Stimulated activated naive B cell treated with anti-CD40 and anti-IgM and Interleukin-4, amounts not matched to agents 10 μg/mL and 1 μg/mL and 100 μg/mL, for 72 hours (primary cell): ENCODE data around the gene RNASE9.
"Not testable (repeated sequence)": the region's sequence is repeated elsewhere in the genome, so short reads cannot be mapped to it uniquely, and the experiment has no call there.

ENCODE experiments used
- ATAC-seq, 2 donors: fragments of 150-1000 bp; cut with Tn5 transposase; replicated peaks; 2 replicates each; pipeline ENCODE4 v1.10.0; 2021; ENCODE audit warnings: moderate library complexity in 1 of 2
- DNase-seq: peaks from one replicate; pipeline ENCODE4 v3.0.0; 2021
- H3K27ac Mint-ChIP-seq: one replicate; pipeline ENCODE4 v1.8.0; 2022; ENCODE audit warnings: mild to moderate bottlenecking, mixed read lengths
- H3K27me3 Mint-ChIP-seq, 2 donors: one replicate each; pipeline ENCODE4 v1.8.0; 2022; ENCODE audit warnings: mixed read lengths in 2 of 2
- H3K36me3 Mint-ChIP-seq, 2 donors: one replicate each; pipeline ENCODE4 v1.8.0; 2022; ENCODE audit warnings: mixed read lengths in 2 of 2, mild to moderate bottlenecking in 1 of 2
- H3K4me1 Mint-ChIP-seq, 2 donors: one replicate each; pipeline ENCODE4 v1.8.0; 2022; ENCODE audit warnings: mixed read lengths in 2 of 2, mild to moderate bottlenecking in 1 of 2
- H3K4me3 Mint-ChIP-seq, 2 donors: one replicate each; pipeline ENCODE4 v1.8.0; 2022; ENCODE audit warnings: mild to moderate bottlenecking in 2 of 2, mixed read lengths in 2 of 2, moderate library complexity in 1 of 2
- H3K9me3 Mint-ChIP-seq, 2 donors: one replicate each; pipeline ENCODE4 v1.8.0; 2022; ENCODE audit warnings: mixed read lengths in 2 of 2, mild to moderate bottlenecking in 1 of 2

Gene RNASE9

DNA sequence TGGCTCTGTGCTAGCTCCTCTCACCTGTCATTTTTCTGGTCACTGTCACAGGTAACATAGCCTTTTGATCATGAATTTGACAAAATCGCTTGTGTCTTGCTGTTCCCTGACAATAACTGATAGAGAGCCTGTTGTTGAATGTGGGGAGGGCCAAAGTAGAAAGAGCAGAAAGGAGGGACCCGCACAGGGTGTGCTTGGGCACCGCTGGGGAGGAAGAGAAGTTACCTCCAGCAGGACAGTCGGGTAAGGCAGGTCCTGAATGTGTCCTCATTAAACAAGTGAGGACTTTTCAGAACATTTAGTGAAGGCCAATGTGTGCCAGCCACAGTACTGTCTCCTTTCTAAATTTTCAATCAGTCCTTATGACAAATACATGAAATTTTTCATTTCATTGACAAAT lies 30.4 kb upstream of the RNASE9 start, which contains the start of gene RNASE12:
Gene RNASE12, minus strand, starts transcription at position 142 of the 400 bp plus-strand sequence. CDS start 653 bp downstream, outside the sequence.
- Mint-ChIP-seq H3K4me3 (no peak within 1 kb of the TSS), H3K4me1 (peaks cover 0 to 2% of the 10 kb centered on the region in 2 donors), H3K27me3 (peaks cover 15 to 28% of the 10 kb centered on the region in 2 donors), H3K27ac (no peak within 1 kb of the TSS), H3K9me3 (no peaks in the 10 kb centered on the region), H3K36me3 (no peaks in the 10 kb centered on the region)
- DNase-seq (no peak), ATAC-seq (no peak)

DNA sequence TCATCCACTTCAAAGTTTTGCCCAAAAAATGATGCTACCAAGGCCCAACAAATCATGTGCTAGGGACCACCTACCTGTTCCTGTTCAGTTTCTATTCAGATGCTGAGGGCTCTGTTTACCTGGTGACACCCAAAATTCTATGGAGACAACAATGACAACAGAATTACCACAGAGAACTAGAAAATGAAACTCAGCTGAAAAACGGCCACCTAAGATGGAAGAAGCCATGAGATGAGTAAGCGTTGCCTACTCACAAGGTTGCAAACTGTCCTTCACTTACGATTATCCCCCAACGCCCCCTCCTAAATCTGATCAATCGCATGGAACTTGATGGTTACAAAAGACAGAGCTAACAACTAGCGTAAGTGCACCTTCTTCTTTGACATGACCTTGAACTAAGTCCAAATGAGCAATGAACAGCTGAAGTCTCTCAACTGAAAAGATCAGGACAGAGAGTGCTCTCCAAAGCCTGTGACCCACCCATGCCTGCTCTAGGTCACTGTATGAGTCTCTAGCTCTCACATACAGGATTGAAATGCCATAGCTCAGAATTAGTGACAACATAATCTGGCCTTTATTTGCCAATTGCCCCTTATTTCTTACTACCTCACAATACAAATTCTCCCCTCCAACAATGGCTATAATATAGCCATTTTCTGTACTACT lies 26.8 kb upstream of the RNASE9 start, which contains the start of gene RNASE11:
Gene RNASE11, minus strand, starts transcription at position 513 of the 666 bp plus-strand sequence.
- no peak within 1 kb of the TSS for H3K4me3 Mint-ChIP-seq
- ATAC-seq (no peak), DNase-seq (no peak)
- H3K27me3 Mint-ChIP-seq: peaks cover 25 to 37% of the 10 kb centered on the region in 2 donors
- no peaks in the 10 kb centered on the region for H3K36me3 Mint-ChIP-seq
- H3K27ac Mint-ChIP-seq: no peak within 1 kb of the TSS
- peaks cover 4 to 5% of the 10 kb centered on the region in 2 donors for H3K9me3 Mint-ChIP-seq
- H3K4me1 Mint-ChIP-seq: peaks cover 0 to 2% of the 10 kb centered on the region in 2 donors

DNA sequence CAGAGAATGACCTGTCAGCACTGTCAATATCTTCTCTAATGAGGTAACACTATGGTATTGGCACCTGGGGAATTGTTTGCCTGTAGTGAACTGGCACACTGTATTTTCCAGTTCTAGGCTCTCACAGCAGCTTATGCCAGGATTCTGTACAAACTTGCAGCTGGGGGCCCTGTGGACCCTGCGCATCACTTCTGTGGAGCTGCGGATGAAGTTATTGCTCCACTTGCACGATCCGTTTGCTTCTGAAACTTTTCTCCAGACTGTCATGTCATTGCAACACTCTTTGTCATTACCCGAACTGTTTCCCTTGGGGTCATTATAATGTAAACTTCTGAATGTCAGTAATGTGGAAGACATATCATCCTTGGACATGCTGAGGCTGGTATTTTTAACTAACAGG lies 23.1 kb upstream of the RNASE9 start:
- DNase-seq: no peak
- no peak overlapping the region for H3K4me3 Mint-ChIP-seq
- H3K27ac Mint-ChIP-seq: no peak overlapping the region
- H3K36me3 Mint-ChIP-seq: no peaks in the 10 kb centered on the region
- peaks cover 16 to 23% of the 10 kb centered on the region in 2 donors for H3K27me3 Mint-ChIP-seq
- peaks cover 4 to 5% of the 10 kb centered on the region in 2 donors for H3K9me3 Mint-ChIP-seq
- no peak for ATAC-seq
- H3K4me1 Mint-ChIP-seq: no peaks in the 10 kb centered on the region

DNA sequence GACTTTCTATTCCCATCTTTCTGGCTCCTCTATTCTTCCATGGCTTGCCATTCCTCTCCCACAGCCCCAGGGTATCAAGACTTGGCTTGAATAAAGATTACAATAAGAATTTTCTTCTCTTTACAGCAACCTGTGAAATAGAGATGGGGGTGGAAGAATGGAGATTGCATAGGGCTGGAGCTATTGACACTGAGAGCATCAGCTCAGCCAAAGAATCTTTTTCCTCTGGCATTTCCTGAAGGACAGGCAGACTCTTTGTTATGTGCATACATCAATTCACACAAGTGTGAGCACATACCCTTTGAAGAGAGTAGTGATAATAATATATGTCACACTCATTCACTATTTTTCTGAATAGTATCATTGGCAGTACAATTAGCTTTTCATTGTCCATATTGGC lies 22.3 kb upstream of the RNASE9 start:
- ATAC-seq (no peak), DNase-seq (no peak)
- Mint-ChIP-seq H3K27ac (no peak overlapping the region), H3K36me3 (no peaks in the 10 kb centered on the region), H3K27me3 (peaks cover 16 to 23% of the 10 kb centered on the region in 2 donors), H3K4me3 (no peak overlapping the region), H3K4me1 (peaks cover 0 to 2% of the 10 kb centered on the region in 2 donors), H3K9me3 (peaks cover 4 to 5% of the 10 kb centered on the region in 2 donors)

DNA sequence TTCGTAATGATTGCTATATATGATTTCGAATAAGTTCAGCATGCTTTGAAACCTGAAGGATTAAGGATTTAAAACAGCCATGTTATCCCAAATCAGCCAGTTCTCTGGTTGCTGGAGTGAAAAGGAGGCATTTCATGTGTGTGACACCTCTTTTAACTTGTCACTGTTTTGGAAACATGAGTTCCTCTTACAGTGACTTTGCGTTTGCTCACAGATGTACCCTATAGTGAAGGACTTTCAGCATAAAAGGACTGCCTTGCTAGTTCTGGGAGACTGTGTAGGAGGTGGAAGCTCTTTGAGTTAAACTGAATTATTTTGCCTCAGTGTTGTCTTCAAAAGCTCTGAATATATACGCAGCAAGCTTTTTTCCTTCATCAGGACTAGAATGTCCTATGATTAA lies 19.4 kb upstream of the RNASE9 start:
- no peak overlapping the region for H3K27ac Mint-ChIP-seq
- no peak for ATAC-seq
- H3K4me1 Mint-ChIP-seq: peaks cover 0 to 2% of the 10 kb centered on the region in 2 donors
- no peak overlapping the region for H3K4me3 Mint-ChIP-seq
- peaks cover 5 to 6% of the 10 kb centered on the region in 2 donors for H3K27me3 Mint-ChIP-seq
- no peaks in the 10 kb centered on the region for H3K36me3 Mint-ChIP-seq
- no peak for DNase-seq
- H3K9me3 Mint-ChIP-seq: no peaks in the 10 kb centered on the region

DNA sequence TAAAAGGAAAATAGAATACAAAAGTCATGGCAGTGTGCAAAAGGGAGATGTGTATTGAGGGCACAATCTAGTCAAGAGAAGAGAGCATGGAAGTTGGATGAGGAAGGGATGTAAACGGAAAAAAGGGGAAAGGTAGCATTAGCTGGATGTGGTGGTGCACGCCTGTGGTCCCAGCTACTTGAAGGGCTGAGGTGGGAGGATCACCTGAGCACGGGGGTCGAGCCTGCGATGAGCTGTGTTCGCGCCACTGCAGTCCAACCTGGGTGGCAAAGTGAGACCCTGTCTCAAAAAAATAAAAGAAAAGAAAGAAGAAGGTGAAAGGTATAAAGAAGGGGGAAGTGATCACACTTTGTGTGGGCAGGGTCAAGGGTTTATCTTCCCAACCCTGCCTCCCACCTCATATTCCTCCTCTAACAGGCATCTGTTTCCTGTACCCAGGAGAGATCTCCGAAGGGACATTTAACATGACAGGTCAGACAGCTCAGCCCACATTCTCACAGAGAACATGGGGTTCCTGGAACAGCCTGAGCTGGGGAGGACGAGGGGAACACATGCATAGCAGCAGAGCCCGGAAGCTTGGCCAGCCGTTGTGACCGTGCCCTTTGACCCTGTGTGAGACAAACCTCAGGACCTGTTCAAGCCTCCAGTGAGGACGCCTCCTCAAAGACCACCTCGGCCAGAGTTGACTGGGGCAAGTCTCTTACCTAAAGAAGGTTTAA lies 18.1 kb upstream of the RNASE9 start:
- DNase-seq: no peak
- Mint-ChIP-seq H3K4me3 (no peak overlapping the region), H3K9me3 (no peaks in the 10 kb centered on the region), H3K27ac (no peak overlapping the region), H3K4me1 (peaks cover 0 to 2% of the 10 kb centered on the region in 2 donors), H3K27me3 (peaks cover 0 to 5% of the 10 kb centered on the region in 2 donors), H3K36me3 (no peaks in the 10 kb centered on the region)
- ATAC-seq: no peak

DNA sequence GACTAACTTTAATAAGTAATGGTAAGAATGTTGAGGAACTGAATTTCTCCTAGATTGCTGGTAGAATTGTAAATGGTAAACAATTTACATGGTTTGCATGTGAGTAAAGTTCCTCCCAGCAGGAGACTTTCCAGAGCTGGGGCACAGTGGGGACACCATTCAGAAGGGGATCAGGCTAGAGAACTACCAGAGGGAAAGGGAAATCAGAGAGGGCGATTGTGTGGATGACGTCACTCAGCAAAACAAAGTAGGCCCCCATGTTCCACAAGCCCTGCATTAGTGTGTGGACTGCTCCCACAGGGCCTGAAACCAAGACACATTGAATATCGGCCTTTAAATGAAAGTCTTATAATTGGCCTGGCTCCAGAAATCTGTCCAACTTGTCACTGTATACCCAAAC lies 17.5 kb upstream of the RNASE9 start:
- ATAC-seq: no peak
- Mint-ChIP-seq H3K4me3 (no peak overlapping the region), H3K4me1 (peaks cover 0 to 2% of the 10 kb centered on the region in 2 donors), H3K27me3 (peaks cover 0 to 5% of the 10 kb centered on the region in 2 donors), H3K27ac (no peak overlapping the region), H3K36me3 (no peaks in the 10 kb centered on the region), H3K9me3 (no peaks in the 10 kb centered on the region)
- no peak for DNase-seq

DNA sequence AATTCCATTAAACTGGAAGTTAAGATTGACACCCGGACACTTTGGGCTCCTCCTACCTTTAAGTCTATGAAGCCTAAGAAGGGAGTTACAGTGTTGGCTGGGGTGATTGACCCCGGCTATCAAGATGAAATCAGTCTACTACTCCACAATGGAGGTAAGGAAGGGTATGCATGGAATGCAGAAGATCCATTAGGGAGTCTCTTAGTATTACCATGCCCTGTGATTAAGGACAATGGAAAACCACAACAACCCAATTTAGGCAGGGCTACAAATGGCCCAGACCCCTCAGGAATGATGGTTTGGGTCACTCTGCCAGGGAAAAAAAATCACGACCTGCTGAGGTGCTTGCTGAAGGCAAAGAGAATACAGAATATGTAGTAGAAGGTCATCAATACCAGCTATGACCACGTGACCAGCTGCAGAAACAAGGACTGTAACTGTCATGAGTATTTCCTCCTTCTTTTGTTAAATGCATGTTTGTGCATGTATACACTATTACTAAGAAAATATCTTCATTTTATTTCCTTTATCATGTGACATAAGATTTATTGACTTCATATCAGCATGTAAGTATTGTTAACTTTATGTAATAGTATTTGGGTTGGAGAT lies 11.6 kb upstream of the RNASE9 start:
- not testable (repeated sequence) for H3K9me3 Mint-ChIP-seq, H3K4me1 Mint-ChIP-seq, H3K36me3 Mint-ChIP-seq, ATAC-seq, H3K27ac Mint-ChIP-seq, DNase-seq, H3K4me3 Mint-ChIP-seq
- H3K27me3 Mint-ChIP-seq: peaks cover 0 to 14% of the 10 kb centered on the region in 2 donors

DNA sequence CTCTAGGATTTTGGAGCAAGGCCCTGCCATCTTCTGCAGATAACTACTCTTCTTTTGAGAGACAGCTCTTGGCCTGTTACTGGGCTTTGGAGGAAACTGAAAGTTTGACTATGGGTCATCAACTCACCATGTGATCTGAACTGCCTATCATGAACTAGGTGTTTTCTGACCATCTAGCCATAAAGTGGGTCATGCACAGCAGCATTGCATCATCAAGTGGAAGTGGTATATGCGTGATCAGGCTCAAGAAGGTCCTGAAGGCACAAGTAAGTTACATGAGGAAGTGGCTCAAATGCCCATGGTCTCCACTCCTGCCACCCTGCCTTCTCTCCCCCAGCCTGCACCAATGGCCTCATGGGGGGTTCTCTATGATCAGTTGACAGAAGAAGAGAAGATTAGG lies 9.9 kb upstream of the RNASE9 start:
- H3K4me1 Mint-ChIP-seq, DNase-seq, H3K27ac Mint-ChIP-seq, H3K9me3 Mint-ChIP-seq, H3K4me3 Mint-ChIP-seq, H3K36me3 Mint-ChIP-seq, ATAC-seq: not testable (repeated sequence)
- H3K27me3 Mint-ChIP-seq: peaks cover 0 to 14% of the 10 kb centered on the region in 2 donors

DNA sequence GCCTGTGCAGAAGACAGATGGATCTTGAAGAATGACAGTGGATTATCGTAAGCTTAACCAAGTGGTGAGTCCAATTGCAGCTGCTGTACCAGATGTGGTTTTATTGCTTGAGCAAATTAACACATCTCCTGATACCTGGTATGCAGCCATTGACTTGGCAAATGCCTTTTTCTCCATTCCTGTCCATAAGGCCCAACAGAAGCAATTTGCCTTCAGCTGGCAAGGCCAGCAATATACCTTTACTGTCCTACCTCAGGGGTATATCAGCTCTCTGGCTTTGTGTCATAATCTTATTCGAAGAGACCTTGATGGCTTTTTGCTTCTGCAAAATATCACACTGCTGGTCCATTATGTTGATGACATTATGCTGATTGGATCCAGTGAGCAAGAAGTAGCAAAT lies 9.0 kb upstream of the RNASE9 start:
- H3K4me3 Mint-ChIP-seq, ATAC-seq, DNase-seq, H3K9me3 Mint-ChIP-seq, H3K36me3 Mint-ChIP-seq, H3K27ac Mint-ChIP-seq, H3K4me1 Mint-ChIP-seq: not testable (repeated sequence)
- peaks cover 0 to 14% of the 10 kb centered on the region in 2 donors for H3K27me3 Mint-ChIP-seq

DNA sequence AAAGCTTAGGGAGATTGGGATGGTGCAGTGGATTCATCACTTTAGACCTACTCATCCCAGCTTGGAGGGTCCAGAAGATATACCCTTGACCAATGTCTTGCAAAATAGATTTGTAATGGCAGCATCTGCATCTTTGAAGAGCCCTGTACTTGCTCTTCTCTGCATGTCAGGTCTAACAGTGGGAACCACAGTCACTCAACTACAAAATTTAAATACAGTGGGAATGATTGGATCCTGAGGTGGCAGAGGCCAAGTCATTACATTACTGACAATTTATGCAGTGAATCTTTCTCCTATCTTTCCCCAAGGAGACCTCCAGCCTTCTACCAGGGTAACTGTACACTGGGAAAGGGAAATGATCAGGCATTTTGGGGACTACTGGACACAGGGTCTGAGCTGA lies 8.2 kb upstream of the RNASE9 start:
- Mint-ChIP-seq H3K36me3 (peaks cover 0 to 6% of the 10 kb centered on the region in 2 donors), H3K4me3 (no peak overlapping the region), H3K9me3 (peaks cover 5 to 8% of the 10 kb centered on the region in 2 donors), H3K27ac (no peak overlapping the region), H3K27me3 (peaks cover 0 to 9% of the 10 kb centered on the region in 2 donors), H3K4me1 (no peaks in the 10 kb centered on the region)
- ATAC-seq: no peak
- no peak for DNase-seq

DNA sequence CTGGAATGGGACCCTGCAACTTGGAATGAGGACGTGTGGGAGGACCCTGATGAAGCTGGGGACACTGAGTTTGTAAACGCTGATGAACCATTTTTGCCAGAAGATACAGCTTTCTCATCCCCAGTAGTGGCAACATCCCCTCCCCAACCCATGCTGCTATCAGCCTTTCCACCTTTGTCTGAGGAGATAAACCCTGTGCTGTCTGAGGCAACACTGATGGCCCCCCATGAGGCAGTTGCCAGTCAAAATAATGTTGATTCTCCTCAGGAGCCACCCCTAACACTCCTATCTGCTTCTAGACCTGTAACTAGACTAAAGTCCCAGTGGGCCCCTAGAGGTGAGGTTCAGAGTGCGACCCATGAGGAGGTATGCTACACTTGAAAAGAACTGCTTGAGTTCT lies 7.5 kb upstream of the RNASE9 start:
- Mint-ChIP-seq H3K36me3 (peaks cover 0 to 6% of the 10 kb centered on the region in 2 donors), H3K4me3 (no peak overlapping the region), H3K27ac (no peak overlapping the region), H3K9me3 (peaks cover 5 to 8% of the 10 kb centered on the region in 2 donors), H3K4me1 (no peaks in the 10 kb centered on the region), H3K27me3 (peaks cover 0 to 9% of the 10 kb centered on the region in 2 donors)
- ATAC-seq (no peak), DNase-seq (no peak)

DNA sequence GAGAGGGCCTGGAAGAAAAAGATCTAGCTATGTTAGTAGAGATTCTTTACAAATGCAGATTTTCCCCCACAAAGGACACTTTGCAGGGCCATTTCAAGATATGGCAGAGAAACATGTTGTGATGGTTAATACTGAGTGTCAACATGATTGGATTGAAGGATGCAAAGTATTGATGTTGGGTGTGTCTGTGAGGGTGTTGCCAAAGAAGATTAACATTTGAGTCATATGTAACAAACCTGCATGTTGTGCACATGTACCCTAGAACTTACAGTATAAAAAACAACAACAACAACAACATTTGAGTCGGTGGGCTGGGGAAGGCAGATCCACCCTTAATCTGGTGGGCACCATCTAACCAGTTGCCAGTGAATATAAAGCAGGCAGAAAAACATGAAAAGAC lies 6.4 kb upstream of the RNASE9 start:
- not testable (repeated sequence) for H3K4me1 Mint-ChIP-seq, H3K36me3 Mint-ChIP-seq, H3K27me3 Mint-ChIP-seq, H3K9me3 Mint-ChIP-seq, DNase-seq, ATAC-seq, H3K27ac Mint-ChIP-seq, H3K4me3 Mint-ChIP-seq

DNA sequence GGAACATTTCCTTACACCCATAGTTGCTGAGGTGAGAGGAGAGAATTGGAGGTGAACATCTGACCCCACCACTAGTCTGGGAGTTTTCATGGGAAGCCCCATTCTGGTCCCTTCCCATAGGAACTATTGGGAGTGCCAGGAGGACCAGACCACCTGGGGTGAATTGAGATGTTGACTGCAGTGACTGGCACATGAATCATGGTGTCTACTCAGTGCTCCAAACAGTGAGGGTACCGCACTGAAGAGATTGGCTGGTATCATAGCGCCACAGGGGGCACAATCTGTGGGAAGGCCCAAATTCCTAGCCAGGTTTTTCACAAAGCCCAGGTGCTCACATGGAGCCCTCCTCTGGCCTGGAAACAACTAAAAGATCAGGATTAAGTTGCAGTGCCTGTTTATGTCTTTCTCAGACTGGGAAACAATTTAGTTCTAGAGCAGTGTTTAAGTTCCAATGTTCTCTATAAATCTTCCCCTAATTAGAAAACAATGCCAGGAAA lies 3.7 kb upstream of the RNASE9 start:
- ATAC-seq: no peak
- no peak for DNase-seq
- Mint-ChIP-seq H3K36me3 (peaks cover 0 to 6% of the 10 kb centered on the region in 2 donors), H3K27ac (no peak overlapping the region), H3K4me3 (no peak overlapping the region), H3K9me3 (peaks cover 5 to 8% of the 10 kb centered on the region in 2 donors), H3K27me3 (no peaks in the 10 kb centered on the region), H3K4me1 (no peaks in the 10 kb centered on the region)
